GM21619 (cell line): Measurements from ENCODE around the gene LRRC10B.

Experiments
- ATAC-seq: cut with Tn5 transposase; IDR thresholded peaks from one replicate; pipeline ENCODE4 v1.9.1; 2021; ENCODE audit not compliant: unreplicated experiment

The LRRC10B gene

GRCh38 chr11:61543606-61544306 is 35.2 kb downstream of the LRRC10B start:
- ATAC-seq: no peak

- no peak for ATAC-seq
These were observed 35.9 kb downstream of the LRRC10B start for GRCh38 chr11:61544466-61544865.

DNA sequence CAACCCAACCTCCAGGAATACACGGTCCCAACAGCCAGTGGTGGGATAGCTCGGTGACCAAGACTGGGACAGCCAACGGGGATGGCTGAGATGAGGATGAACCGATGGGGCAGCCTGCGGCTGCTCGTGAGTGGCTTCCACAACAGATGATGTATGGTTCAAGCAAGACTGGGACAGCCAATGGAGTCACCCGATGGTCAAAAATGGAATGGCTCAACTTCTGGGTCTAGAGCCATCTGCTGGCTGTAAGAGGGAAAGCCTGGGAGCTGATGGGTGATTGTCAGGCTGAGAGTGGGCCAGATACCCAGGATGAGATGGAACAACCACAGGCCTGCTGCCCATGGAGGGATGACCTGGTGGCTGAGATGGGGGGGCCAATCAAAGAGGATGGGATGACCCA is 36.8 kb downstream of the LRRC10B start:
- no peak for ATAC-seq

GRCh38 chr11:61545921-61546320 is 37.4 kb downstream of the LRRC10B start:
- no peak for ATAC-seq

GRCh38 chr11:61546663-61547062 is 38.1 kb downstream of the LRRC10B start:
- no peak for ATAC-seq

GRCh38 chr11:61547246-61547645 is 38.7 kb downstream of the LRRC10B start:
- ATAC-seq: no peak

DNA sequence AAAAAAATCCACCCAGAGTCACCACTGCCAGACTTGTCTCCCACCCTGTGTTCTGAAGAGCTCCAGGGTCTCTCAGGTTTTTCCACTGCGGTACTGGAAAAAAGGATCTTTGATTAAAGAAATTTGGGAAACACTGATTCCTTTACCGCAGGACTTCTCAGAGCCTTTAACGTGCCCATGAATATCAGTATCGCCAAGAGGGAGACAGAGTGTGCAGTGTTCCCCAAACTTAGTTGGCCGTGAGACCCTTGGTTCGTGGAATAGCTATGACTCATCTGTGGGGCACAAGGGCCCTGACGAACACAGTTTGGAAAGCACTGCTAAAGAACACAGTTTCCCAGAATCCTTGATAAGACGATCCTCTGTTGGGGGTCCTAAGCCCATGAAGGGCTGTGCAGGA is 40.6 kb downstream of the LRRC10B start:
- ATAC-seq: no peak

GRCh38 chr11:61549662-61550568 is 41.4 kb downstream of the LRRC10B start:
- ATAC-seq: no peak

- no peak for ATAC-seq
These were observed 42.2 kb downstream of the LRRC10B start for GRCh38 chr11:61550665-61551227.

- no peak for ATAC-seq
These were observed 43.1 kb downstream of the LRRC10B start for GRCh38 chr11:61551634-61552033.

DNA sequence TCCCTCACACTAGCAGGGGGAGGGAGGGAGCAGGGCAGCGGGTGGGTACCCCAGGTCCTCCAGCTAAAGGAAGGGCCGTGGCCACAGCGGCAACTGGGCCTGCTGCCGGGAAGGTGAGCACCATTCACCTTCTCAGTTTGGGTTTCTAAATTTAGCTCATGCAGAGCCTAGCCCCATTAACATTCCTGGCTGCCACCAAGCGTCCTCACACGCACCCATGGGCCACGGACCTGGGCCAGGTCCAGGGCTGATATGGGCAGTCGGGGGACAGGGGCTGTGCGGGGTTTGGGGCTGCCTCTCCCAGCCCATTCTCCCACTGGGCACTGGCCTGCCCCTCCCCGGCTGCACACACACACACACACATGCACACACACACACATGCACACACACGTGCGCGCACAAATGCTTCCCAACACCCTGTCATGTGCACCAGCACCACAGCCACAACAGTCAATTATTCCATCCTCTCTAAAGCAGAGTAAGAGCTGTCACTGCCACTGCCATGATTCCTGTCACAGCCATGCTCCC is 43.6 kb downstream of the LRRC10B start:
- no peak for ATAC-seq

GRCh38 chr11:61553373-61554171 is 45.0 kb downstream of the LRRC10B start:
- no peak for ATAC-seq

DNA sequence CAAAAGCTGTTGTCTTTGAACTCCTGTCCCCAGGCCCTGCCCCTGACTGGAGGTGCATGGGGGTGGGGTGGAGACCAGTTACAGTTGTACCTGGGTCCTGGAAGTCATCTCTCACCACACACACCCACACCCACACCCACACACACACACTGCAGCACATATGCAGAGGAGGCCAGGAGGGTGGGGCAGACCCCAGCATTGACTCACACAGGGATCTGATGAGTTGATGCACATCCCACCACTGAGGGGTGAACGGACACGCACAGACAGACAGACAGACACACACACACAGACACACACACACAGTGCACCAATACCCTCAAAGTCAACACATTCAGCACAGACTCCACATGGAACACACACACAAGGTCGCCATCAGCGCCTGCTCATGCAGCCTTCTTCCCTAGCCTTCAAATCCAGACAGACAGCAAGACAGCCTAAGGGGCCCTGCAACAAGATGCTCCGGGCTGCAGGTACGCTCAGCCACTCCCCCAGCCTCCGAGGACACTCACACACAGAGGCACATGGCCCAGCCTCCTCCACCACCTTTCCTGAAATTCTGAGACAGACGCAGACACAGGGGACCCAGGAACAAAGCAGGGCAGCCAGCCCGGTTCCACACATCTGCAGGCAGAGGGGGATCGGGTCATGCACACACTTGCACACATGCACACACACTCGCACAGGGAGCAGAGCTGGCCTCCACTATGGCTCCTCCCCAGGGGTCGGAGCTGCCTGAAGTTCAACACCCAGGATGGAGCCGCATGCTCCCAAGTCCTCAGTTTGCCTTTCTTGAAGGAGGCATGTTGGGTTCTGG is 45.8 kb downstream of the LRRC10B start:
- ATAC-seq: no peak

- ATAC-seq: no peak
These were observed 46.8 kb downstream of the LRRC10B start for GRCh38 chr11:61555051-61555969.

GRCh38 chr11:61555978-61556377 is 47.4 kb downstream of the LRRC10B start:
- no peak for ATAC-seq

DNA sequence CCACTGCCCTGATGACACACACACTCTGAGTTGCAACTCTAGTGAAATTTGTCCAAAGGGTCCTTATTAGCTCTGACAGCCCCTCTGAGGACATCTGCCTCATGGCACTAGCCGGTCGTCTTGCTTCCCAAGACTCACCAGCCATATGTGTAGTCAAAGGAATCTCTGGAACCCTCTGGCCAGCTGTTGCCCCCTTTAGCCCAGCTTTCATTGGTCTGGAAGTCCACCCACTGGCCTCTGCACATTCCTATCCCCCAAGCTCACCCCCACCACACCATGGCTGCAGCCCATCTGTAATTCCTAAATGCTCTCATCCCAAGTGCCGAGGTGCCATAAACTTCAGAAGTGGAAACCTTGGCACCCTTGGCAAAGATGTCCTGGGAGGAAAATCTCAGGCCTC is 48.1 kb downstream of the LRRC10B start:
- no peak for ATAC-seq
